HCT116 (cell line): ENCODE data around the gene GRIN2D. TPM values are rescaled to one million over a fixed set of nuclear protein-coding genes. Genes with fewer than 3 reads are reported as not detected.
A peak's percentile ranks its signal among the peaks of the same experiment; 100 is the strongest.

Experiments
- ATAC-seq: fragments of 200-7000 bp; cut with Tn5 transposase; 2 replicates; pipeline ENCODE4 v1.9.1; 2020; ENCODE audit warnings: mild to moderate bottlenecking, moderate library complexity
- BruUV-seq: library from RNA; stranded (reverse); fragments of 400-500 nt; replicated peaks from 2 replicates; lab custom pipeline; 2021; lab: Mats Ljungman, UMichigan
- CTCF ChIA-PET: fragments of 300-600 bp; sonication (Branson Sonifier 250); formaldehyde crosslinking; loops from one replicate; lab custom pipeline; 2021; ENCODE audit warnings: antibody characterized with exemption; lab: Charles Lee
- POLR2A ChIA-PET: fragments of 300-600, 350-600 bp; sonication (Branson Sonifier 250); formaldehyde crosslinking; loops from one replicate; lab custom pipeline; 2021; ENCODE audit warnings: antibody characterized with exemption; lab: Charles Lee
- RAD21 ChIA-PET, 2 experiments: fragments of 300-600 bp; sonication (Branson Sonifier 250); formaldehyde crosslinking; loops; one replicate each; lab custom pipeline; 2023; ENCODE audit warnings: low total read pairs in 2 of 2; ENCODE audit not compliant: uncharacterized antibody in 2 of 2, unreplicated experiment in 2 of 2, low non-redundant PET in 1 of 2; lab: Charles Lee
- DNase-seq: peaks from one replicate; pipeline ENCODE4 v3.0.0-alpha.2; 2010; ENCODE audit warnings: low read depth, low spot score
- H2AFZ ChIP-seq: fragments of 200-600 bp; shearing (Covaris generic), sonication (generic); 2 replicates; pipeline ENCODE4 v1.6.1; 2017; ENCODE audit warnings: low read depth, mixed run types, mixed read lengths, antibody characterized with exemption, low read length; ENCODE audit not compliant: poor library complexity, severe bottlenecking
- H3K27ac ChIP-seq: 2 replicates; pipeline ENCODE4 v1.5.1; 2012; ENCODE audit warnings: low read depth, low read length
- H3K27me3 ChIP-seq: fragments of 200-600 bp; sonication (generic); 2 replicates; pipeline ENCODE4 v1.6.1; 2016; ENCODE audit warnings: mixed run types, low read length, mixed read lengths; ENCODE audit not compliant: insufficient read depth
- H3K36me3 ChIP-seq, 2 experiments: fragments of 200-500 bp in 1 of 2; fragments of 200-600 bp in 1 of 2; sonication (Bioruptor generic) in 1 of 2; sonication (generic) in 1 of 2; 2 replicates each; pipeline versions ENCODE4 v1.5.1 to v1.6.1; 2014 to 2016; ENCODE audit warnings: low read length in 2 of 2, inconsistent platforms in 1 of 2, mixed read lengths in 1 of 2, mixed run types in 1 of 2; ENCODE audit not compliant: insufficient read depth in 2 of 2, control insufficient read depth in 1 of 2
- H3K4me1 ChIP-seq, 2 experiments: fragments of 200-600 bp in 1 of 2; sonication (generic) in 1 of 2; 2 replicates each; pipeline versions ENCODE4 v1.5.1 to v1.6.1; 2012 to 2017; ENCODE audit warnings: low read length in 2 of 2, inconsistent platforms in 1 of 2, mild to moderate bottlenecking in 1 of 2, mixed read lengths in 1 of 2, mixed run types in 1 of 2, moderate library complexity in 1 of 2; ENCODE audit not compliant: insufficient read depth in 2 of 2, control insufficient read depth in 1 of 2
- H3K4me2 ChIP-seq: fragments of 200-600 bp; sonication (generic); 2 replicates; pipeline ENCODE4 v1.6.1; 2017; ENCODE audit warnings: mixed run types, low read length, mixed read lengths
- H3K4me3 ChIP-seq, 2 experiments: fragments of 200-600 bp in 1 of 2; sonication (generic) in 1 of 2; replicated peaks in 1 of 2; 2 replicates each; pipeline ENCODE4 v1.5.1; 2011 to 2016; ENCODE audit warnings: low read length in 2 of 2, control low read depth in 1 of 2, low read depth in 1 of 2, mild to moderate bottlenecking in 1 of 2, mixed read lengths in 1 of 2, mixed run types in 1 of 2
- H3K79me2 ChIP-seq: fragments of 200-600 bp; sonication (generic); 2 replicates; pipeline ENCODE4 v1.6.1; 2017; ENCODE audit warnings: mild to moderate bottlenecking, mixed run types, low read length, moderate library complexity, mixed read lengths; ENCODE audit not compliant: insufficient read depth
- H3K9ac ChIP-seq: fragments of 200-600 bp; sonication (generic); 2 replicates; pipeline ENCODE4 v1.6.1; 2016; ENCODE audit warnings: low read length, mixed read lengths
- H3K9me2 ChIP-seq: fragments of 200-600 bp; sonication (generic), shearing (Covaris generic); 2 replicates; pipeline ENCODE4 v1.6.1; 2017; ENCODE audit warnings: mixed run types, mild to moderate bottlenecking, moderate library complexity; ENCODE audit not compliant: insufficient read depth
- H3K9me3 ChIP-seq, 2 experiments: fragments of 200-500 bp in 1 of 2; fragments of 200-600 bp in 1 of 2; sonication (Bioruptor generic) in 1 of 2; sonication (generic) in 1 of 2; 2 replicates each; pipeline ENCODE4 v1.6.1; 2014 to 2017; ENCODE audit warnings: low read length in 2 of 2, mixed read lengths in 2 of 2, inconsistent platforms in 1 of 2, low read depth in 1 of 2, mild to moderate bottlenecking in 1 of 2, mixed run types in 1 of 2, moderate library complexity in 1 of 2; ENCODE audit not compliant: control insufficient read depth in 1 of 2, insufficient read depth in 1 of 2
- H4K20me1 ChIP-seq: fragments of 200-600 bp; sonication (generic), shearing (Covaris generic); 2 replicates; pipeline ENCODE4 v1.6.1; 2017; ENCODE audit warnings: mixed run types, mild to moderate bottlenecking, moderate library complexity; ENCODE audit not compliant: insufficient read depth
- CEBPB ChIP-seq: IDR thresholded peaks from 2 replicates; pipeline ENCODE4 v1.6.1; 2012; ENCODE audit warnings: low read depth
- CTCF ChIP-seq, 3 experiments: fragments of 200-600 bp in 1 of 3; sonication (generic) in 1 of 3; IDR thresholded peaks in 2 of 3; conservative IDR thresholded peaks in 1 of 3; 2 replicates each; pipeline ENCODE4 v1.5.1; 2012 to 2017; ENCODE audit warnings: low read depth in 2 of 3, low read length in 2 of 3, antibody characterized with exemption in 1 of 3, borderline replicate concordance in 1 of 3, control low read depth in 1 of 3, mild to moderate bottlenecking in 1 of 3, mixed read lengths in 1 of 3, mixed run types in 1 of 3, moderate library complexity in 1 of 3; ENCODE audit not compliant: insufficient read depth in 1 of 3
- ELF1 ChIP-seq: IDR thresholded peaks from 2 replicates; pipeline ENCODE4 v1.6.1; 2012; ENCODE audit warnings: low read depth, borderline replicate concordance
- FOSL1 ChIP-seq: IDR thresholded peaks from 2 replicates; pipeline ENCODE4 v1.6.1; 2012; ENCODE audit warnings: low read depth
- JUND ChIP-seq: IDR thresholded peaks from 2 replicates; pipeline ENCODE4 v1.6.1; 2012
- MAX ChIP-seq: IDR thresholded peaks from 2 replicates; pipeline ENCODE4 v1.6.1; 2012
- RAD21 ChIP-seq: IDR thresholded peaks from 2 replicates; pipeline ENCODE4 v1.6.1; 2012; ENCODE audit warnings: low read depth, mild to moderate bottlenecking
- SIN3A ChIP-seq: IDR thresholded peaks from 2 replicates; pipeline ENCODE4 v1.6.1; 2012; ENCODE audit warnings: low read depth
- ZFX ChIP-seq: fragments of 450-650 bp; IDR thresholded peaks from 2 replicates; pipeline ENCODE4 v1.6.1; 2017
- intact Hi-C: fragments of 100-400 bp; cut with micrococcal nuclease; formaldehyde crosslinking; loops from 2 replicates; pipeline ENCODE4 v1.10.0; 2022
- total RNA-seq: library from RNA; stranded (reverse); gene quantifications from one replicate; pipeline ENCODE4 v1.2.1, GENCODE V29; 2021; ENCODE audit not compliant: unreplicated experiment

Gene GRIN2D
- total RNA-seq, 1 experiment from 2014 or later, result 26.2 TPM

GRCh38 chr19:48417421-48417820 lies 24.0 kb downstream of the GRIN2D start:
- ChIA-PET RAD21 (no interaction called here), POLR2A (no interaction called here), CTCF (no interaction called here)
- Histone ChIP-seq H2AFZ (no peak overlapping the region), H3K27ac (no peak overlapping the region), H3K4me1 (peaks cover 10 to 30% of the 10 kb centered on the region in 2 experiments), H3K79me2 (no peaks in the 10 kb centered on the region), H3K27me3 (no peaks in the 10 kb centered on the region), H3K9me3 (no peaks in the 10 kb centered on the region), H3K9me2 (no peaks in the 10 kb centered on the region), H3K4me2 (no peak overlapping the region), H3K4me3 (no peak overlapping the region), H4K20me1 (no peaks in the 10 kb centered on the region)
- DNase-seq, result no peak
- intact Hi-C loops, result no loop called here
- no TSS peak for BruUV-seq
- no peak for TF ChIP-seq CEBPB
- TF ChIP-seq RAD21, result no peak
- TF ChIP-seq MAX, result no peak
- no peak for TF ChIP-seq CTCF (IDR thresholded peaks at IDR 0.05 in 2 of 3, conservative IDR thresholded peaks at IDR 0.05 in 1 of 3; ENCODE audit: borderline replicate concordance in 1 of 3, insufficient read depth in 1 of 3, low read depth in 2 of 3, low read length in 2 of 3)
- TF ChIP-seq, all 23 proteins: peak for 0
- Histone ChIP-seq H3K9ac (no peak overlapping the region), H3K36me3 (peaks cover 18 to 20% of the 10 kb centered on the region in 2 experiments)
- no peak for ATAC-seq

GRCh38 chr19:48418317-48419064 lies 25.0 kb downstream of the GRIN2D start:
- POLR2A ChIA-PET, result no interaction called here
- Histone ChIP-seq H3K79me2 (no peaks in the 10 kb centered on the region), H3K4me1 (peaks cover 8 to 27% of the 10 kb centered on the region in 2 experiments)
- RAD21 ChIA-PET, result interaction anchor here in 1 of 2 experiments (0.5 kb wide), 1 partner anchor 150 kb away, joined by 4 read pairs; no protein-coding TSS in a partner anchor
- CTCF ChIA-PET, result interaction anchor here (0.6 kb wide), 1 partner anchor 31 kb away, joined by 4 read pairs; no protein-coding TSS in a partner anchor
- no peak for TF ChIP-seq ZFX
- TF ChIP-seq SIN3A, result no peak
- TF ChIP-seq ELF1, result no peak
- TF ChIP-seq FOSL1, result no peak
- TF ChIP-seq CTCF (IDR thresholded peaks at IDR 0.05 in 2 of 3, conservative IDR thresholded peaks at IDR 0.05 in 1 of 3; ENCODE audit: borderline replicate concordance in 1 of 3, insufficient read depth in 1 of 3, low read depth in 2 of 3, low read length in 2 of 3), result 0 out of 6 replicates have a peak, but pooled peaks of 1 of the 3 experiments have one; percentile 8
- TF ChIP-seq CEBPB, result no peak
- no peak for TF ChIP-seq JUND
- TF ChIP-seq, all 23 proteins: peak for 1
- H3K9ac ChIP-seq, result no peak overlapping the region
- no peaks in the 10 kb centered on the region for H3K9me3 ChIP-seq
- no peaks in the 10 kb centered on the region for H3K9me2 ChIP-seq
- no peaks in the 10 kb centered on the region for H4K20me1 ChIP-seq
- no TSS peak for BruUV-seq
- peak overlapping the region; percentile 19; the same call in 1 of the 2 replicates for H3K27ac ChIP-seq
- H3K36me3 ChIP-seq, result peaks cover 18 to 20% of the 10 kb centered on the region in 2 experiments
- intact Hi-C loops, result no loop called here
- no peak overlapping the region for H3K4me2 ChIP-seq
- H2AFZ ChIP-seq, result no peak overlapping the region
- no peaks in the 10 kb centered on the region for H3K27me3 ChIP-seq
- DNase-seq, result no peak
- no peak overlapping the region for H3K4me3 ChIP-seq
- peak; percentile 33; the same call in 1 of the 2 replicates for ATAC-seq
